HG03103 (cell line): ENCODE results near the gene C8B.

ENCODE experiments used
- ATAC-seq: cut with Tn5 transposase; IDR thresholded peaks from one replicate; pipeline ENCODE4 v1.9.1; 2021; ENCODE audit warnings: low read depth; ENCODE audit not compliant: unreplicated experiment

Gene C8B

DNA sequence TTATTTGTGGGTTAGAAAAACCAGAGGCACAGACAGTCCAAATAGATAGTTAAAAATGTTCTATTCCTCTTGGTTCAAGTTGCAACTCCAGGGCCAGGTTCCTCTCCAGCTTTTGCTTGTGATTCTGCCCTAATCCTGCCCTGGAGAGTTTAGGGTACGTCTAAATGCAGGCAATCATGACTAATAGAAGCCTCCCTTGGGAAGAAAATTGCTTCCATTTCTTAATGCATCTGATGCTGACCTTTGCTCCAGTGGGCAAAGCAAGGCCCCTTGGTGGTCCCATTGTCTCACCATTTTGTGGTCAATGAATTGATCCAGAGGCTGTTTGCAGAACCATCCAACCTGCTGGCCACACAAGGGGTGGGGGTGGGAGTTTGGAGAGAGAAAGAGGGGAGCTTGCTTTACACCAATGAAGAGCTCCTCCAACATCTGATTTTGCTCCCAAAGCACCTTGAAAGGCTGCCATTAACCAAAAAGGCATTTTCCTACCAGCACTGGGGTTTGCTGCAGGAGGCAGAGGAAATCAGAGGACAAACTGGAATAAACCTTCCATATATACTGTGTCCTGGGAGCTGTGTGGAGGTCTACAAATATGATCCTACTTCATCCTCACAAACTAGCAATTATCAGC is 31.3 kb downstream of the C8B start:
- ATAC-seq, result no peak

DNA sequence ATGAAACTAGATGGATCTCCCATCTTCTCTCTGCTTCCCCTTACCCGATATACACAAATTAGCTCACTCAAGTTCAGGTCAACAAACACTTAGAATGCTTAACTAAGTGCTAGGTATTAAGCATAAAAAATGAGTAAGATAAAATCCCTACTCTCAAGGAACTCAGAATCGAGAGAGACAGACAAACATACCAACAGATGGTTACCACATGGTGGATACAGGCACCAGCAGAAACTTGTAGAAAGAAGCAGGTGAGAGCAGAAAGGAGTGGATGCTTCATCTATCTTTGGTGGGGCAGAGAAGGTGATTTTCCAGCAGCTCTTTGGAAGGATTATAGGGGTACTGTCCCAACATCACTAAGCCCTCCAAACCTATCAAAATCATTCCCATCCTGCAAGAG is 32.2 kb downstream of the C8B start:
- no peak for ATAC-seq

DNA sequence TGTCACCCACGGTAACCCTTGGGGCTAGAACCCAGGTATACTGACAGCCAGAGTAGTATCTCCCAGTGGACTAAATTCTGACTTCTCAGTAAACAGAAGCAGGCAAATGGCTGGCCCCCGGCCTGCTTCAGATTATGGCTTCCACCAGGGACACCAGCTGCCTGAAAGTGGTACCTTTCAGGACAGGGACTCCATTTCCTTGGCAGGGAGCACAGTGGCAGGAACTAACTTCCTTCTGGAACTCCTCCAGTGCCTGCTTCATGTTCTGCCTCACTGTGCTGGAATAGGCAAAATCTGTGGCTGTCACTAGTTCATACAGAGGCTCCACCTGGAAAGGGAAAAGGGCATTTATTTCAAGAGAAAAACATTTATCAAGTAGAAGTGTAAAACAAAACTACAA is 32.7 kb downstream of the C8B start:
- ATAC-seq, result no peak

DNA sequence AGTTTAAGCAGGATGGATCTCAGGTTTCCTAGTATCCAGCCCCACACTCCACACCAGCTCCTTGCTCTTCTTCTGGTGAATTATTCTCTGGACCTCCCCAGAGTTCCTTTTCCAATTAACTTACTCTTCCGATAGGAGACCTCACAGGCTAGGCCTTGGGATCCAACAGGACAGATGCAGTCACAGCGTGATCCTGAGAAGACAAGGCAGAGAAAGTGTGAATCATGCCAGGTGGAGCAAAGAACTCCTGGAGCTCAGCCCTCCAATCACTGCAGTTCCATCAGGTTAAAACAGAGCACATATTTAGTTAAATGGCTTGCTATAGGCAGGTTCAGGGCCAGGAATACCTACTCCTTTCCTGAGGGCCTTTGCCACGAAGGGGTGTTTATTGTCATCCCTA is 34.1 kb downstream of the C8B start:
- no peak for ATAC-seq

DNA sequence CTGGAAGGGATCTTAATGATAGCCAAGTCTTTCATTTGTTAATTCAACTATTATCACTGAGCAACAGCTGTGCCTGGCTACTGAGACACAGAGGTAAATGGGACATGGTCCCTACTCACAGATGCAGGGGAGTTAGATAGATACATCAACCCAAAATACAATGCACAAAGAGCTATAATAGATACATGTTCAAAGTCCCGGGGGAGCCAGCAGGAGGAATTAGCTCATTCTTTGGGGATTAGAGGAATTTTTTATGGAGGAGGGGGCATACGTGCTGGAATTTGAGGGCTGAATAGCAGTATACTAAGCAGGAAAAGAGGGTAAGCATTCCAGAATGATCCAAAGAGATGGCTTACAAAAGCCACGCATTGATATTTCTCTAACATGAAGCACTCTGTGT is 34.6 kb downstream of the C8B start:
- no peak for ATAC-seq

DNA sequence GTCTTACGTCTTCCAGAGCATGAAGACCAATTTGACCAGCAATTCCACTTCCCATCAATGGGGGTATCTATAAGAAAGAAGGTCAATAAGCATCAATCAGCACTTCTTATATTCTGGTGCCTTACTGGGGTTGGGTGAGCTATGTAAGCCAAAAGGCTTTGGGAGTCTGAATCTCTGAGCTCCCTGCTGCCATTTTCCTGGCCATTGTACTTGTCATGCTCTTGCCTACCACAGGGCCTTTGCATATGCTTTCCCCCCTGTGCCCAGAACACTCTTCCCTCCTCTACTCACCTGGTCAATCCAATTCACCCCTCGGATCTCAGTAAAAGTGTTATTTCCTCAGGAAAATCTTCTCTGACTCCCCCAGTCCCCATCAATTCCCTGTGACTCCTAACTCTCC is 36.3 kb downstream of the C8B start:
- ATAC-seq, result no peak

DNA sequence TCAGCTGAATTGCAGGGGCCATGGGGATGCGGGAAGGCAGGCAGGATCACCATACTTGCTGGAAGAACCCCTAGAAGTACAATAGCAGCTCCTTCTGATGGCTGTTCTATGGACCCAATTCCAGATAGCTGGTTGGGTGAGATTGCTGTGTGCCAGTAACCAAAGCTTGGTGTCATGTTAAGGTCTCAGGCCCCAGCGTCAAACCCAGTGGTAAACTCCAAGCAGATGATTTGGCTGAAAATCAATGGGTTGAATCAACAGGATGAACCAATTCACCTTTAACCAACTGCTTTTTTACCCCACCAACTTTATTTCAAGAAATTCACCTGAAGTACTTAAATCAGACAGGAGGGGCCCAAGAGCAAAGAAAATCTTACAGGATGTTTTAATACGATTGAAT is 37.8 kb downstream of the C8B start:
- ATAC-seq, result no peak

DNA sequence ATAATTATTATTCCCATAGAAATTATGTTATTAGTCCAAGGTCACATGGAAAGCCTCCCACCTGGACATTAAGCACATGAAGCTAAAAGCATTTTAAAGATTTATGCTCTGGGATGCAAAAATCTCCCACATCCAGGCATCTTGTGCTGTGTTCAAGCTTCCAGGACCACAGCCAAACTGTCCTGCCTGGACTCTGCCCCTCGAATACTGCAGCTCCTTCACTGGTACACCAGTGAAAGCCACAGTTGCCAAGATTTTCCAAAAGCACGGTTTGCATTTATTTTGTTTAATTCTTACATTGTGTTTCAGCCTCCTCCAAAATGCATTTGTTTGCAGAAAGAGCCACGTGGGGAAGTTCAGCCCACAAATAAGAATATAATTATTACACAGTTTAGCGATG is 38.6 kb downstream of the C8B start:
- ATAC-seq, result no peak

DNA sequence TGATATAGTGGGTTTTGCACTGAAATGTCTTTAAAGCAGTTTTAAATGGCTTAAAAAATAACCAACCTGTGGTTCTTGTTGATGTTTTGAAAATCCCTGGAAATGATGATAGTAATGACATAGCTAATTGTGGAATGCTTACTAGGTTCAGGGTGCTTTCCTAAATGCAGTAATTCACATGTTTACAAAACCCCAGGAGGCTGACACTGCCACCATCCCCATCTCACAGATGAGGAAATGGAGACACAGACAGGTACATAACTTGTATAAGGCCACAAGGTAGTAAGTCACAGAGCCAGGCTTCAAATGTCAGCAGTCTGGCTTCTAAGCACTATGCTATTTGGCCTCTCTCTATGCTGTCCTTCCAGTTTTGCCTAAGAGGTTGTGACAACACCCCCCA is 40.6 kb downstream of the C8B start:
- ATAC-seq, result no peak

DNA sequence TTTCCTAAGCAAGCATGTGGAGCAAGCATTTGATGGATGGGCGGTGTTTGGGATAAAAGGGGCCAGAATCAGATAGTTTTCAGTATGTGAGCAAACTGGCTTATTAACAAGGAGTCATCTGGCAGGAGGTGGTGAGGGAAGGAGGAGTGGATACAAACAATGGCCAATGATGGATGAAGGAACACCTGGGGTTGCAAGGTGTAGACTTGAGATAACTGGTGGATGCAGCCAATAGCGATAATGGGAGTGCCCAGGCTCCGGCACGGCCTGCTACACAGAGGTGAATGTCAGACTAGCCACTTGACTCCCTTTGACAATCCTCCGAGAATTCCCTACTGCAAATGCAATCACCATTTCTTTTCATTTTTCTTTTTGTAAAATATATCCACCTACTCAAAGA is 41.7 kb downstream of the C8B start:
- no peak for ATAC-seq

DNA sequence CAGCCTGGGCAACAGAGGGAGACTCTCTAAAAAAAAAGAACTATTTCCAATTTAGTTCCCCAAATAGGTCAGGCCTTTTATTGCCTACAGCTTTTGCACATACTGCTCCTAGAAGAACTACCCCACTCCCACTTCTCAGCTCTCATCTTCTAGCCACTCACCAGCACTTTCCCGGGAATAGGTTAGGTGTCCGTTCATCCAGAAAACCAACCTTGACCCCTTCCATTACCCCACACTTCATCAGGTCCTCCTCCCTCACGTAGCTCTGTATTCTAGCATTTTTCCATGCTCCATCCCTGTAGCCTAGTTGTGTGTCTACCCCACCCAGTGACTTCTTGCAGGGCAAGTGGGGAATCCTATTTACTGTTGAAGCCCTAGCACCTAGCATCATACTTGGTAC is 42.6 kb downstream of the C8B start:
- no peak for ATAC-seq

DNA sequence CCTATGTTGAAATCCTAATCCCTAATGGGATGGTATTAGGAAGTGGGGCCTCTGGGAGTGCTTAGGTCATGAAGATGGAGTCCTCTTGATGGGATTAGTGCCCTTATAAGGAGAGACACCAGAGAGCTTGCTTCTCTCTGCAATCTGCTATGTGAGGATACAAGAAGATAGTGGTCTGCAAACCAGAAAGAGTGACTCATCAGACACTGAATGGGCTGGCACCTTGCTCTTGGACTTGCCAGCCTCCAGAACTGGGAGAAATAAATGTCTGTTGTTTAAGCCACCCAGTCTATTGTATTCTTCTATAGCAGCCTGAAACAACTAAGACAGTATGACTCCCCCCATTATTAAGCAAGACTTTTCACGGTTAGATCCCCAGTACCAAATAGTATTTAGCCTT is 43.3 kb downstream of the C8B start:
- no peak for ATAC-seq

DNA sequence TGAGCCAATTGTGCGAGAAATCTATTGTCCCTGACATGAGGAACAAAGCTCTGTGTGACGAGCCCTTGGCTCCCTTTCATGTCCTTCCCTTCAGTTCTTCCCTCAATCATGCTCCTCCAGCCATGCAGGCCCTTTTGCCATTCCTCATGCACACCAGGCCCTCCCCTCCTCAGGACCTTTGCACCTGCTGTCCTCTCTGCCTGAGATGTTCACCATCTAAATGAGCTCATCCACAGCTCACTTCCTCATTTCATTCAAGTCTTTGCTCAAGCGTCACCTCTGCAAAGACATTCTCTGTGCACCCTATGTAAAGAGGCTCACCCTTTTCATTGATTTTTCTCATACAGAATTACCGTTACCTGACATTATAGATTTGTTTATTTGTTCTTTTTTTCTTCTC is 43.7 kb downstream of the C8B start:
- peak; percentile 54 for ATAC-seq

DNA sequence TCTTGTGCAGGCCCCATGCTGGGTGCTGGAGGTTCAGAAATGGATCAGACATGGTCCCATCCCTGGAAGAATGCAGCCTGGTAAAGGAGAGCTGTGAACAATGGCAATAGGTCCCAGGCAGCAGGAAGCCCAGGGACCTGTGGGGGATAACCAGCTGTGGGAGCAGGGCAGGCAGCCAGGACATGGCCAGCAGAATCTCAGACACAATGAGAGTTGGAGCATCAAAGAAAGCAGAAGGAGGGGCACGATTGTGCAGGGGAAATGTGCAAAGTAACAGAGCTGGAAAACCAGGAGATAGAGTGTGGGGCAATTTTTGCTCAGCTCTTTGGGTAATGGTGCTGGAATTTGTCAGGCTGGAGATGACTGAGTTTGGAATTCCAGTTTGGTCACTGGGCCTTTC is 44.3 kb downstream of the C8B start:
- no peak for ATAC-seq

DNA sequence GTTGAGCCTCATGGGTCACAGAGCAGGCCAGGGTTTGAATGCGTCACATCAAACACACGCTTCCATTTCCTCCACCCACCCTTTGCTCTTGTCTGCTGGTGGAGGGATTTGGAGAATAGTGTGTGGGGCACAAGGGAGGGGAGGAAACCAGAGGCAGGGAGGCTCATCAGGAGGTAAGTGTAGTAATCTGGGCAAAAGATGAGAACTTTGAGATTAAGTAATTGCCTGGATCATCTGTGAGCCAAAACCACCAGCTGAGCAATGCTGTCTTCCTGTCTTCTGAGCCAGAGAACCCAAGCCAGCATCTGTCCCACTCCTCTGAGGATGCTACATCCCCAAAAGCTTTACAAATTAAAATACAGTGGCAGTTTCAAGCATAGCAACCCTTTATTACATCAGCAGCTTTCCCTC is 45.2 kb downstream of the C8B start:
- no peak for ATAC-seq

DNA sequence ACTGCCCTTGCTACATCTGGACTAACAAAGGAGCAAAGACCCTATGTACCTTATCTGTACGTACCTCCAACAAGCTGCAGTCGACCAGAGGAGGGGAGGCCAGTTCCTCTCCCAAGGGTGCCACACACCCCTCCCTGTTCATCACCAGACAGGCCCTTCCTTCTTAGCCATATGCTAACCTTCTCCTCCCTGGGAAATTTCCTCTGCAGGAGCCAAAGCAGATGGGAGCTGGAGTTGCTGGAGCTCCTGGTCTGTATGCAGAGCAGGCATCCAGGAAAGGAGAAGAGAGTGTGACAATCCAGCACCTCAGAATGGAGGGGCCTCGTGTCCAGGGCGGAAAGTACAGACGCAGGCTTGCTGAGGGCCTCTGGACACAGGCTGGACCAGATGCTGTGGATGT is 48.5 kb downstream of the C8B start:
- ATAC-seq, result no peak

DNA sequence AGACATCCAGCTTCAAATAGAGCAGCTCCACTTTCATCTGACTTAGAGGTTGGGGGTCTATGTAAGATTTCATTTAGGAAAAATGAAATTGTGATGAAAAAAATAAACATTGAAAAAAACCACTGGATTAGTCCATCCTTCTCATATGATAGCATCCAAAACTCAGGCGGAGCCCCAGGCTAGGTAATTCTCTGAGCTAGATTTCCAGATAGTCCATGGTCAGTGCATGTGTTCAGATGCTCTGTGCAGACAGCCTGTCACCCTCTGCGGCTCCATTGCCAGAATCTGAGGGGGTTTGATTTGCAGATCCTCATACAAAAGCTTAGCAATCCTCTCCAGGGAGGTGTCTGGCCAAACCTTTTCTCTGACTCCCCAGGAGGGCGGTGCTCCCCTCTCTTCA is 49.2 kb downstream of the C8B start:
- ATAC-seq, result no peak

DNA sequence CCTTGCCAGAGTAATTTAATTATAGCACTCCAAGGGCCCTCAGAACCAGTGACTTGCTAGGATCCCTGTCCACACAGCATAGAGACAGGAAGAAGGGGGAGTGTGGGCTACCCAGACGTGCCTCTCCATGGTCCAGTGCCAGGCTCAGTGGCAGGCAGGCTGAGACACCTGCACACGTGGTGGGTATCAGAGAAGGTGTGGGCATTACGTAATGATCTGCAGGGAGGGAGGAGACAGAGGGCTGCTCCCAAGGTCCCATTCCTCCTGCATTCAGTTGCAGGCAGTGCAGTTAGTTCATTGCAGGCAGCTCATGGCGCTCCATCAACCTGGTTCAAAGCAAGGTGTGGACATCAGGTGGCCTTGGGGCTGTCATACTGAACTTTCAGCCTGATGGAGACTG is 49.9 kb downstream of the C8B start:
- ATAC-seq, result no peak

DNA sequence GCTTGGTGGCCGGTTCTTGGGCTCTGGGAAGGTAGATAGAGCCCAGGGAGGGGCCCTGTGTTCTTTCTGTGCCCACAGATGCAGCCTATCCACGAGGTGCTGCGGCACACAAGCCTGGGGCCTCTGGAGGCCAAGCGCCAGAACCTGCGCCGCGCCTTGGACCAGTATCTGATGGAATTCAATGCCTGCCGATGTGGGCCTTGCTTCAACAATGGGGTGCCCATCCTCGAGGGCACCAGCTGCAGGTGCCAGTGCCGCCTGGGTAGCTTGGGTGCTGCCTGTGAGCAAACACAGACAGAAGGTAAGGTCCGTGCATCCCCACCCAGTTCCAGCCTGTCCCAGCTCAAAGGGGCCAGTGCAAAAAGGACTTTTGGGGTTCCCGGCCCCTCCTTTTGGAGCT is 53.5 kb downstream of the C8B start:
- ATAC-seq, result no peak

DNA sequence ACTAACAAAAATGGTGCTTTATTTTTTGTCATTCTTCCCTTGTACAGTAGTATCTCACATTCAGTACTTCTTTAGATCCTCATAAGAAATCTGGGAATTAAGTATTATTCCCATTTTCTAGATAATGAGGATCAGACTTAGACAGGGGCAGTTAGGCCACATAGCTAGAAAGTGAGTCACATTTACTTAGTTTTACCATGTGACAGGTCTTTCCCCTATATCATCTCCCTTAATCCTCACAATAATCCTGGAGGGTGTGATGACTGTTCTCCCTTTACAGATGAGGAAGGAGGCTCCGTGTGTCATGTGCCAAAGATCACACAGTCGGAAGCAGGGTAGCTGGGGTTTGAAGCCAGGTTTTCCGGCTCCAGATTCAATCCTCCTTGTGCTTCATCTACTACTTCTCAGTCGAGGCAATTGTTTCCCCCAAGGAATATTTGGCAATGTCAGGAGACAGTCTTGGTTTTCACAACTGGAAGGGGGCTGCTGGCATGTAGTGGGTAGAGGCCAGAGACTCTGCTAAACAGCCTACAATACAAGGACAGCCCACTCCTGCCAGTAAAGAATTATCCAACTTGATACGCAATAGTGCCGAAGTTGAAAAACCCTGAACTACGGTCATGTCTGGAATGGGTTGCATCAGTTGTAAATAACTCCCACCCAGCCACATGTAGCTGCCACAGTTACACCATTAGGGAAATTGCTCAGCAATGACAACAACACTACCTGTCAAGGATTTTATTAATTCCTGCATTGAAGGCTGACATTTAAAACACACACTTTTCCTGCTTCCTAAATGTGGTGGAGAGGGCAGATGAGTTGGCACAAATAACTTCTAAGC is 54.5 kb downstream of the C8B start:
- ATAC-seq, result no peak

DNA sequence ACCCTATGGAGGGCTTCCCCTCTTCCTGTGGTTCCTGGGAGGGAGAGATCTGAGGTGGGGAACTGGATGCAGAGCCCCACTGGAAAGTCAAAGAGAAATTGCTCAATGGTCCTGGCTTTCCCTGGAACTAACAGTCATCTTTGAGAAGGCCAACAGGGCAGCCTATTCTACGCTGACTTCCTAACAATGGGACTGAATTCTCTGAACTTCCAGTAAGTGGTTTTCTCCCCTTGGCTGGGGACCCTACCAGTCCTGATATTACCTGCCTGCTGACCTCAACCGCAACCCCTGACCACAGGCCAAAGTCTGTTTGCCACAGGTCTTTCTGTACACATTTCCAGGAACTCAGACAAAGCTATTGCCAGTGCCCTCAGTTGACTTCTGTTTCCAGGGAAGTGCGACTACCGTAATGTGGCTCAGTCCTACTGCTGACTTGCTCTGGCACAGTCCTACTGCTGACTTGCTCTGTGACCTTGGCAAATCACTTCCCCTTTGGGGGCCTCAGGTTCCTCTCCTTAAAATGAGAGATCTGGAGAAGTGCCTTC is 55.3 kb downstream of the C8B start:
- no peak for ATAC-seq

DNA sequence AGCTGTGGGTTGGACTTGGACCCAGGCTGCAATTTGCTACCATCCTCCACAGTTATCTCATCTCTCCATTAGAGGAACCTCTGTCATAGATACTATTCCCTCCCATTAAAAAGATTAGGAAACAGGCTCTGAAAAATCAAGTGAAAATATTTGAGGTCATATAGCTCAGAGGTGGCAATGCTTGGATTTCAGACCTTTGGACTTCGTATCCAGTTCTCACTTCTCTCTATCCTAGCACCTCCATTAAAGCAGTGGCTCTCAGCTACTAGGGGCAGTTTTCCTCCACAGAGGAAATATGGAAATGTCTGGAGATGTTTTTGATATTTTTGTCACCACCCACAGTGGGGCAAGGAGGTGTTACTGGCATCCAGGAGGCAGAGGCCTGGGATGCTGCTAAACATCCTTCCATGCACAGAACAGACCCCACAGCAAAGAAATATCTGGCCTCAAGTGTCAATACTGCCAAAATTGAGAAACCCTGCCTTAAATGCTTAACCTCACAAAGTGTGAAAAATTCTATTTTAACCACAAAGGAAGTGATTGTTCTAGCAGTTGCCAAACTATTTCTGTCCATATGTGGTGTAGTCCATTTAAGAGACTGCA is 57.1 kb downstream of the C8B start:
- ATAC-seq, result no peak
